B cell (primary cell): ENCODE measurements around the gene SYNGR3. TPM values are rescaled to one million over a fixed set of nuclear protein-coding genes. Genes with fewer than 3 reads are reported as not detected.
"Not testable (repeated sequence)": the region's sequence is repeated elsewhere in the genome, so short reads cannot be mapped to it uniquely, and the experiment has no call there.

Experiments
- ATAC-seq: fragments of 200-7000 bp; cut with Tn5 transposase; one replicate; pipeline ENCODE4 v1.10.0; 2021; ENCODE audit warnings: low read depth, mild to moderate bottlenecking, moderate number of reproducible peaks, moderate library complexity
- CTCF ChIA-PET: fragments of 350-600 bp; sonication (Branson Sonifier 250); formaldehyde crosslinking; loops from one replicate; lab custom pipeline; 2021; ENCODE audit warnings: antibody characterized with exemption, inconsistent platforms; lab: Charles Lee
- POLR2A ChIA-PET: fragments of 350-600 bp; sonication (Branson Sonifier 250); formaldehyde crosslinking; loops from one replicate; lab custom pipeline; 2021; ENCODE audit warnings: antibody characterized with exemption; lab: Charles Lee
- DNase-seq: peaks from one replicate; pipeline ENCODE4 v3.0.0; 2013
- H2AFZ ChIP-seq: 2 replicates; pipeline ENCODE4 v1.6.1; 2012; ENCODE audit warnings: mild to moderate bottlenecking, low read depth, low read length; ENCODE audit not compliant: insufficient read depth, poor library complexity, severe bottlenecking
- H3K27ac ChIP-seq, 2 donors: 1 replicate in 1 of 2; 2 replicates in 1 of 2; pipeline ENCODE4 v1.5.1; 2012 to 2013; ENCODE audit warnings: low read length in 2 of 2, mild to moderate bottlenecking in 2 of 2, moderate library complexity in 1 of 2
- H3K27me3 ChIP-seq, 4 experiments: fragments of 200-600 bp in 1 of 4; sonication (generic) in 1 of 4; replicated peaks in 1 of 4; 1 replicate in 2 of 4; 2 replicates in 2 of 4; pipeline versions ENCODE4 v1.6.1 to v1.7.0; 2013 to 2016; ENCODE audit warnings: low read length in 3 of 4, mild to moderate bottlenecking in 2 of 4, mixed read lengths in 1 of 4, moderate library complexity in 1 of 4; ENCODE audit not compliant: insufficient read depth in 4 of 4, control insufficient read depth in 3 of 4; ENCODE audit errors: control extremely low read depth in 1 of 4
- H3K36me3 ChIP-seq, 2 experiments: replicated peaks in 1 of 2; 1 replicate in 1 of 2; 2 replicates in 1 of 2; pipeline versions ENCODE4 v1.6.1 to v1.7.1; 2013; ENCODE audit warnings: low read length in 1 of 2; ENCODE audit not compliant: insufficient read depth in 2 of 2, control insufficient read depth in 1 of 2; ENCODE audit errors: control extremely low read depth in 1 of 2, extremely low read depth in 1 of 2
- H3K4me1 ChIP-seq, 2 donors: fragments of 200-600 bp in 1 of 2; sonication (generic) in 1 of 2; 1 replicate in 1 of 2; 2 replicates in 1 of 2; pipeline versions ENCODE4 v1.5.1 to v1.6.1; 2013 to 2017; ENCODE audit warnings: low read length in 2 of 2; ENCODE audit not compliant: control insufficient read depth in 2 of 2, insufficient read depth in 2 of 2
- H3K4me2 ChIP-seq: replicated peaks from 2 replicates; pipeline ENCODE3; 2012; ENCODE audit warnings: mild to moderate bottlenecking, low read depth, low read length; ENCODE audit not compliant: poor library complexity, severe bottlenecking
- H3K4me3 ChIP-seq, 5 experiments: fragments of 200-600 bp in 1 of 5; sonication (generic) in 1 of 5; 1 replicate in 3 of 5; 2 replicates in 2 of 5; pipeline versions ENCODE4 v1.5.1 to v1.7.0; 2011 to 2016; ENCODE audit warnings: low read length in 4 of 5, mild to moderate bottlenecking in 4 of 5, low read depth in 2 of 5, control low read depth in 1 of 5, moderate library complexity in 1 of 5; ENCODE audit not compliant: insufficient read depth in 1 of 5; ENCODE audit errors: control extremely low read depth in 1 of 5, extremely low read depth in 1 of 5
- H3K79me2 ChIP-seq: fragments of 200-600 bp; sonication (generic); one replicate; pipeline ENCODE4 v1.6.0; 2016; ENCODE audit warnings: low read length; ENCODE audit not compliant: control insufficient read depth, insufficient read depth
- H3K9ac ChIP-seq: fragments of 200-600 bp; sonication (generic); 2 replicates; pipeline ENCODE4 v1.6.1; 2017; ENCODE audit warnings: mild to moderate bottlenecking, low read length, moderate library complexity
- H3K9me3 ChIP-seq, 3 donors: one replicate each; pipeline versions ENCODE4 v1.6.1 to v1.7.1; 2013; ENCODE audit warnings: low read length in 2 of 3; ENCODE audit not compliant: control insufficient read depth in 2 of 3, insufficient read depth in 1 of 3; ENCODE audit errors: control extremely low read depth in 1 of 3
- H4K20me1 ChIP-seq: 2 replicates; pipeline ENCODE4 v1.6.0; 2012; ENCODE audit warnings: mild to moderate bottlenecking, low read length; ENCODE audit not compliant: insufficient read depth, control insufficient read depth, poor library complexity, severe bottlenecking
- H3K27ac Mint-ChIP-seq: one replicate; pipeline ENCODE4 v1.8.0; 2021; ENCODE audit warnings: mixed read lengths
- H3K27me3 Mint-ChIP-seq: one replicate; pipeline ENCODE4 v1.8.0; 2021; ENCODE audit warnings: mixed read lengths
- H3K4me1 Mint-ChIP-seq: one replicate; pipeline ENCODE4 v1.8.0; 2021; ENCODE audit warnings: mixed read lengths
- H3K4me3 Mint-ChIP-seq: one replicate; pipeline ENCODE4 v1.8.0; 2021; ENCODE audit warnings: mixed read lengths
- H3K9me3 Mint-ChIP-seq: one replicate; pipeline ENCODE4 v1.8.0; 2022; ENCODE audit warnings: mixed read lengths; ENCODE audit not compliant: insufficient read depth
- CTCF ChIP-seq: fragments of 200-600 bp; IDR thresholded peaks from one replicate; pipeline ENCODE4 v1.8.0; 2022; ENCODE audit warnings: antibody characterized with exemption, mild to moderate bottlenecking
- EZH2 ChIP-seq: IDR thresholded peaks from 2 replicates; pipeline ENCODE4 v1.6.1; 2012; ENCODE audit warnings: borderline replicate concordance, low read depth, mild to moderate bottlenecking, moderate library complexity, low read length; ENCODE audit not compliant: insufficient read depth, poor library complexity, severe bottlenecking
- WGBS: methylation state at CpG from one replicate; pipeline ENCODE4 v1.1.5; 2013; ENCODE audit warnings: missing lambda C conversion rate; ENCODE audit not compliant: insufficient coverage; 5-methylcytosine and 5-hydroxymethylcytosine counted together
- intact Hi-C: fragments of 100-400 bp; cut with micrococcal nuclease; formaldehyde crosslinking; loops from one replicate; pipeline ENCODE4 v1.10.0; 2022
- polyA plus RNA-seq: library from polyadenylated mRNA; depleted of rRNA; stranded (reverse); fragments of >200 nt; gene quantifications from 2 replicates; pipeline ENCODE4 v1.2.3, GENCODE V29; 2012
- total RNA-seq, 2 donors: library from RNA; stranded (reverse); fragments of 120-200 nt in 1 of 2; gene quantifications; 1 replicate in 1 of 2; 2 replicates in 1 of 2; pipeline versions ENCODE4 v1.2.3 to v1.2.4, GENCODE V29; 2013 to 2022

The SYNGR3 gene
- total and polyA plus RNA-seq, 2 donors (not counting 1 experiment from before 2014, with no cell fraction given): 19.5 to 19.8 TPM

- ATAC-seq (no peak), DNase-seq (no peak)
- no peak overlapping the region for H3K27ac ChIP-seq
- Mint-ChIP-seq H3K4me3 (peak overlapping the region; percentile 19), H3K27me3 (peaks cover 3% of the 10 kb centered on the region), H3K4me1 (peaks cover 46% of the 10 kb centered on the region), H3K27ac (peak overlapping the region; percentile 76), H3K9me3 (no peaks in the 10 kb centered on the region)
- H3K9me3 ChIP-seq: no peaks in the 10 kb centered on the region
- peaks cover 31 to 58% of the 10 kb centered on the region in 2 donors for H3K4me1 ChIP-seq
- H4K20me1 ChIP-seq: peaks cover 23% of the 10 kb centered on the region
- no peak overlapping the region for H3K9ac ChIP-seq
- peaks cover 0 to 29% of the 10 kb centered on the region in 2 experiments for H3K36me3 ChIP-seq
- H2AFZ ChIP-seq: no peak overlapping the region
- no peak overlapping the region for H3K4me3 ChIP-seq
- H3K79me2 ChIP-seq: peaks cover 36% of the 10 kb centered on the region
- WGBS: 61% methylated on average over 3 of the region's 6 CpGs
- H3K4me2 ChIP-seq: no peak overlapping the region
- TF ChIP-seq EZH2: no peak
- no peak for TF ChIP-seq CTCF
- ChIA-PET POLR2A (no interaction called here), CTCF (no interaction called here)
- intact Hi-C loops: no loop called here
- no peaks in the 10 kb centered on the region for H3K27me3 ChIP-seq
These were observed 28.1 kb upstream of the SYNGR3 start for GRCh38 chr16:1961651-1962067.

GRCh38 chr16:1962161-1963153, 27.3 kb upstream of the SYNGR3 start:
- CTCF ChIA-PET: interaction anchor here (1.4 kb wide), 1 partner anchor 178 kb away, joined by 3 read pairs; no protein-coding TSS in a partner anchor
- H2AFZ ChIP-seq, intact Hi-C loops, DNase-seq, H3K27me3 ChIP-seq, H3K4me3 ChIP-seq, H3K9ac ChIP-seq, H3K9me3 ChIP-seq, POLR2A ChIA-PET, ATAC-seq, H3K27me3 Mint-ChIP-seq, H3K9me3 Mint-ChIP-seq: not testable (repeated sequence)
- Mint-ChIP-seq H3K27ac (peak overlapping the region; percentile 79), H3K4me1 (peaks cover 46% of the 10 kb centered on the region), H3K4me3 (peak overlapping the region; percentile 94)
- Histone ChIP-seq H3K36me3 (peaks cover 0 to 29% of the 10 kb centered on the region in 2 experiments), H3K79me2 (peaks cover 36% of the 10 kb centered on the region), H4K20me1 (peaks cover 23% of the 10 kb centered on the region), H3K4me1 (peaks cover 31 to 58% of the 10 kb centered on the region in 2 donors), H3K27ac (peak overlapping the region in 1 of 2 donors; percentile 18), H3K4me2 (peak overlapping the region; percentile 90)
- WGBS: 81% methylated on average over 25 of the region's 37 CpGs
